ENCODE measurements around the gene MCF2L. TPM values are rescaled to one million over a fixed set of nuclear protein-coding genes. Genes with fewer than 3 reads are reported as not detected.
A peak's percentile ranks its signal among the peaks of the same experiment; 100 is the strongest.
"Not testable (repeated sequence)": the region's sequence is repeated elsewhere in the genome, so short reads cannot be mapped to it uniquely, and the experiment has no call there.

Gene MCF2L
- total RNA-seq, 1 donor from 2014 or later: 83.0 TPM

- H3K27ac Mint-ChIP-seq (ENCODE audit: unreplicated experiment): no peak overlapping the region
- no peak for DNase-seq
- peaks cover 6% of the 10 kb centered on the region for H3K4me1 Mint-ChIP-seq (ENCODE audit: low read depth, unreplicated experiment)
- TF ChIP-seq CTCF (IDR thresholded peaks at IDR 0.05; ENCODE audit: partially characterized antibody, unreplicated experiment): no peak
- no peak overlapping the region for H3K4me3 Mint-ChIP-seq (ENCODE audit: unreplicated experiment)
- peaks cover 4% of the 10 kb centered on the region for H3K27me3 Mint-ChIP-seq (ENCODE audit: unreplicated experiment)
- H3K9me3 Mint-ChIP-seq (ENCODE audit: unreplicated experiment): peaks cover 7% of the 10 kb centered on the region
- H3K36me3 Mint-ChIP-seq (ENCODE audit: unreplicated experiment): no peaks in the 10 kb centered on the region
Observed at GRCh38 chr13:112940236-112940635, 28.8 kb upstream of the MCF2L start.

GRCh38 chr13:112941349-112941748 is 27.7 kb upstream of the MCF2L start:
- TF ChIP-seq CTCF (IDR thresholded peaks at IDR 0.05; ENCODE audit: partially characterized antibody, unreplicated experiment): no peak
- no peaks in the 10 kb centered on the region for H3K36me3 Mint-ChIP-seq (ENCODE audit: unreplicated experiment)
- peaks cover 4% of the 10 kb centered on the region for H3K27me3 Mint-ChIP-seq (ENCODE audit: unreplicated experiment)
- no peak for DNase-seq
- no peak overlapping the region for H3K4me3 Mint-ChIP-seq (ENCODE audit: unreplicated experiment)
- H3K27ac Mint-ChIP-seq (ENCODE audit: unreplicated experiment): no peak overlapping the region
- peaks cover 7% of the 10 kb centered on the region for H3K9me3 Mint-ChIP-seq (ENCODE audit: unreplicated experiment)
- H3K4me1 Mint-ChIP-seq (ENCODE audit: low read depth, unreplicated experiment): peaks cover 6% of the 10 kb centered on the region

GRCh38 chr13:112941765-112942164 is 27.2 kb upstream of the MCF2L start:
- H3K36me3 Mint-ChIP-seq (ENCODE audit: unreplicated experiment); H3K4me3 Mint-ChIP-seq (ENCODE audit: unreplicated experiment); H3K27ac Mint-ChIP-seq (ENCODE audit: unreplicated experiment); H3K9me3 Mint-ChIP-seq (ENCODE audit: unreplicated experiment); H3K27me3 Mint-ChIP-seq (ENCODE audit: unreplicated experiment); H3K4me1 Mint-ChIP-seq (ENCODE audit: low read depth, unreplicated experiment); DNase-seq: not testable (repeated sequence)

- Mint-ChIP-seq H3K27me3 (ENCODE audit: unreplicated experiment) (peaks cover 4% of the 10 kb centered on the region), H3K36me3 (ENCODE audit: unreplicated experiment) (no peaks in the 10 kb centered on the region), H3K4me3 (ENCODE audit: unreplicated experiment) (peak overlapping the region; percentile 87), H3K4me1 (ENCODE audit: low read depth, unreplicated experiment) (peaks cover 8% of the 10 kb centered on the region), H3K9me3 (ENCODE audit: unreplicated experiment) (peaks cover 4% of the 10 kb centered on the region), H3K27ac (ENCODE audit: unreplicated experiment) (peak overlapping the region; percentile 45)
- TF ChIP-seq CTCF (IDR thresholded peaks at IDR 0.05; ENCODE audit: partially characterized antibody, unreplicated experiment): peak; percentile 88
- DNase-seq: peak; percentile 99
Observed at GRCh38 chr13:112942689-112943308, 26.2 kb upstream of the MCF2L start.

- H3K4me3 Mint-ChIP-seq (ENCODE audit: unreplicated experiment): peak overlapping the region; percentile 74
- TF ChIP-seq CTCF (IDR thresholded peaks at IDR 0.05; ENCODE audit: partially characterized antibody, unreplicated experiment): no peak
- peaks cover 6% of the 10 kb centered on the region for H3K4me1 Mint-ChIP-seq (ENCODE audit: low read depth, unreplicated experiment)
- H3K36me3 Mint-ChIP-seq (ENCODE audit: unreplicated experiment): no peaks in the 10 kb centered on the region
- H3K9me3 Mint-ChIP-seq (ENCODE audit: unreplicated experiment): peaks cover 4% of the 10 kb centered on the region
- H3K27ac Mint-ChIP-seq (ENCODE audit: unreplicated experiment): no peak overlapping the region
- peaks cover 4% of the 10 kb centered on the region for H3K27me3 Mint-ChIP-seq (ENCODE audit: unreplicated experiment)
- DNase-seq: peak; percentile 64
Observed at GRCh38 chr13:112943309-112944125, 25.5 kb upstream of the MCF2L start.
